Hypothalamus (tissue), 51 donors: ENCODE measurements around the gene MEGF11.

ENCODE experiments used
- DNase-seq, 51 donors: peaks; one replicate each; lab custom pipeline; 2025; lab: John Stamatoyannopoulos, UW

The MEGF11 gene

DNA sequence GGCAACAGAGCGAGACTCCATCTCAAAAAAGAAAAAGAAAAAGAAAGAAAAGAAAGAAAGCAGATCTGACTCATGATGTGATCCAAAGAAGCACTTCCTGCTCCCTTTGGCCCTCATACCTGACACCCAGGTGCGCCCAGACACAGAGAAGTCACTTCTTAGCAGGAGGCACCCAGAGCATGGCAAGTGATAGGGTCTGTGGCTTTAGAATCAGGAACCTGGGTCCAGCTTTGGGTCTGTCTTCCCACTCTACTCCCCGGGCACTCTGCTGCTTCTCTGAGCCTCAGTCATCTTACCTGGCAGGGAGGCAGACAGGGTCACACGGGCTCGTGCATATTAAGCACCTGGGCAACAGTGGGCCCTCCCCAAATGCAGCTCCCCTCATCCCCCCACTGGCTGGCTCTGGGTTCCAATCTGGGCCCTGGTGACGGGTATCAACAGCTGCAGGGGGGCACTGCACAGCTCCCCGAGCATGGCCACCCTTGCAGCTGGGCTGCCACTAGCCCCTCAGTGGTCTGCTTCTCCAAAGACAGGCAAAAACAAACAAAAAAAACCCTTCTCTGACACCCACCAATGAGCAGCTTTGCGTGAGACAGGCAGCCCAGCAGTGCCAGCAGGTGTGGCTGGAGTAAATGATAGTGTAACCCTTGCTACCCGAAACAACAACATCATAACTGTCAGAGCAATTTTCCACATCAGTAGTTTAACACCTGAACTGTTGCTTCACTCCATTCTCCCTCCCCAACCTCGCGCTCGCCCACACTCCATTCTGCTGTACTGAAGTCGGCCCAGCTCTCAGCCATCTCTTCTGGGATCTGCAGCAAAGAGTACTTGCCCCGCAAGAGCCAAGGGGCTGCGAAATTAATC lies 99.8 kb downstream of the MEGF11 start:
- DNase-seq: no peak

DNA sequence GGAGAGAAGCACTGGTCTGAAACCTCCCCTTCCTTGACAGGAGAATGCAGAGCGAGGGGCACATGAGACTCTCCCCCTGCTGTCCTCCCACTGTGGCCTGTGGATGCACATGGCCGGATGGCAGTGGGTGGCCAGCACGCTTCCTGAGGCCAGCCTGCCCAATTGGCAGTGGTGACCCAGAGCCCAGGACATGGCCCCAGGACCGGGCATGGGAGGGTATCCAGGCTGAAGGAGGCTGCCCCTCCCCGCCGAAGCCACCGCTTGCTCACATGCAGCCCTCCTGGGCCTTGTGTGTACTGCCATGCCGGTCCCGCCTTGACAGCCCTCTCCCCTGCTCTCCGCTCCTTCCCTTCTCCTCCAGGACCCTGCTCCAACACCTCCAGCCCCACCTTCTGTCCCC lies 100.9 kb downstream of the MEGF11 start:
- DNase-seq: no peak

DNA sequence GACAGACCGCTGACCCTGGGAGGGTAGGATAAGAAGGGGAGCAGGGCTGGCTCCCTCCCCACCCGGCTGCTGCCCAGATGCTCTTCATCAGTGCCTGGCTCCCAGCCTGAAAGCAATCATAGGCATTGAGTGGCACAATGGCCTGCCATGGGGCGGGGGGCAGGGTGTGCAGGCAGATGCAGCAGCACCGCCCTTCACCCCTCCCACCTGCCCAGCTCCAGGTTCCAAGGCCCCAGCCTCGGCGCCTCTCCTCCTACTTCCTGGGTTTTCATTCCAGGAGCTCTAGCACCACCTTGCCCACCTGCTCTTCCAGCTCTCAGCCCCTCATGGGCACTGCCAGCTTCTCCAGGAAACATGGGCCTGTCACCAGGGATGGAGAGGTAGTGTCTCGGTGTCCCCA lies 101.7 kb downstream of the MEGF11 start:
- no peak for DNase-seq

- DNase-seq: no peak
These were observed 103.7 kb downstream of the MEGF11 start for GRCh38 chr15:66149871-66150270.

DNA sequence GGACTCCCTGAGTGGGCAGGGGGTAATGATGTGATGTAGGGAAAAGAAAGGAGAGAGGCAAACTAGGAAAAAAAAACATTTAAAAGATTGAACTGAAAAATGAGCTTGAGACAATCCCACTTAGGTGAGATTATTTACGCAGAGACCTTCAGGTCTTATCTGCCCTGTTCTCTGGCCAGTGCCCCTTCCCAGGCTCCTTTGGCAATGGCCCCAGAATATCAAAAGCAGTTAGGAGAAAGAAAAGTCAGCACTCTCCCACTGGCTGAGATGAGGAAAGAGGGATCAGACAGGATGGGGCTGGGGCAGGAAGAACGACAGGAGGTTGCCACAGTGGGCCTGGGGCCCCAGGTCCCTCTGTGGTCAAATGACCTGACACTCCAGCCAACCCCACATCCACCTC lies 105.4 kb downstream of the MEGF11 start:
- DNase-seq: no peak

- DNase-seq: no peak
These were observed 106.1 kb downstream of the MEGF11 start for GRCh38 chr15:66147440-66147839.

GRCh38 chr15:66145726-66146182 lies 107.8 kb downstream of the MEGF11 start:
- no peak for DNase-seq

GRCh38 chr15:66144978-66145725 lies 108.4 kb downstream of the MEGF11 start:
- DNase-seq: no peak

- DNase-seq: peak in 2 of 51 donors; percentile 11 to 49
These were observed 111.3 kb downstream of the MEGF11 start for GRCh38 chr15:66142285-66142684.

DNA sequence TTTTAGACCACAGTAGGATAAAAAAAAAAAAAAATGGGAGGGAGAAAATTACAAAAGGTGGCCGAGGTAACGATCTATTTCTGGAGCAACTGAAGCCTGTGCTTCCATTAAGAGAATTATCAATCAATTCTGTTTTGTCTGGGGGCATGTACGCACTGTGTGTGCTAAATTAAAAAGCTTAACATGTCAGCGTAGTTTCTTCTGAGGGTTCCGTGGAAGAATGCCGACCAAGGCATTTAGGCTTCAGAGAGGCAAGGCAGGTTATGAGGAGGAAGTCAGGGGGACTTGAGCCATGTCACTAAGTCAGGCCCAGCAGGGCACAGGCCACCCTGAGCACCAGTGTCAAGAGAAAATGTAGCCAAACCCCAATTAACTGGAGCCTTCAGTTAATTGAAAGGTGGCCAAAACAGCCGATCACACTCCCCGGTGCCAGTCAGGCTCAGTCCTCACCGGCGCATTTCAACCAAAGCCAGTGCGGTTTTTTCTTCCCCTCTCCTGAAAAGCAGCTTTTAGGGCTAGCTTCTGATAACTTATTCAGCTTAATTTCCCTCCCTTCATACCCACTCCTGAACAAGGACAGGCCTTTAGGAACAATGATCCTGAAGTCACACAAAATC lies 113.9 kb downstream of the MEGF11 start:
- no peak for DNase-seq

- DNase-seq: peak in 3 of 51 donors; percentile 8 to 18 (median 12)
These were observed 114.5 kb downstream of the MEGF11 start for GRCh38 chr15:66138892-66139590.

DNA sequence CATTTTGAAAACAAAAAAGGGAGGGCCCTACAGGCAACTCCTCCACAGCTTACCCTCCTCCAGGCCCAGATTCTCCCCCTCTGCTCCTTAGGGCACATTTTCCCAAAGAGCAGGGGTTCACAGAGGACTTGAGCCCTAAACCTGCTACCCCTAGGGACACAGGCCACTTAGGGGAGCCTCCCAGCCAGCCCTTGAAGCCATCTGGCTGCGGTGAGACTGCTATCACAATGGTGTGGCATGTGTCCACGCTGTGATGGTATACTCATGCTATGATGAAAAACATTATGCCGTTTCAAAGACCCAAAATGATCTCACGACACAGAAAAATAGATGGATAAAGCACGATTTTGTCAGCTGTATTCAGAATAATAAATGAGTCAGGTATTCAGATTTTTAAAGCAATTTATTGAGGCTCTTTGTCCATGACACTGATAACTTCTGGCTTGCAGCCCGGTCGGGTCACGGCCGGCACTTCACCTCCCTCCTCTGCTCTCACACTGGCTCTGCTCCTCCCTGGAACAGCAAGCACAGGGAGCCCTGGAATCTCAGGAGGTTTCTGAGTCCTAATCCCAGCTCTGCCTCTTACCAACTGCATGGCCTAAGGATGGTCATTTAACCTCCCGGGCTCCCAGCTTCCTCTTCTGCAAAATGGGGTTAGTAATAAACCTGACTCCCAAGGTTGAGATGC lies 115.3 kb downstream of the MEGF11 start:
- no peak for DNase-seq

GRCh38 chr15:66136948-66137347 lies 116.6 kb downstream of the MEGF11 start:
- no peak for DNase-seq

- no peak for DNase-seq
These were observed 117.9 kb downstream of the MEGF11 start for GRCh38 chr15:66135664-66136063.

GRCh38 chr15:66134284-66134683 lies 119.3 kb downstream of the MEGF11 start:
- no peak for DNase-seq

DNA sequence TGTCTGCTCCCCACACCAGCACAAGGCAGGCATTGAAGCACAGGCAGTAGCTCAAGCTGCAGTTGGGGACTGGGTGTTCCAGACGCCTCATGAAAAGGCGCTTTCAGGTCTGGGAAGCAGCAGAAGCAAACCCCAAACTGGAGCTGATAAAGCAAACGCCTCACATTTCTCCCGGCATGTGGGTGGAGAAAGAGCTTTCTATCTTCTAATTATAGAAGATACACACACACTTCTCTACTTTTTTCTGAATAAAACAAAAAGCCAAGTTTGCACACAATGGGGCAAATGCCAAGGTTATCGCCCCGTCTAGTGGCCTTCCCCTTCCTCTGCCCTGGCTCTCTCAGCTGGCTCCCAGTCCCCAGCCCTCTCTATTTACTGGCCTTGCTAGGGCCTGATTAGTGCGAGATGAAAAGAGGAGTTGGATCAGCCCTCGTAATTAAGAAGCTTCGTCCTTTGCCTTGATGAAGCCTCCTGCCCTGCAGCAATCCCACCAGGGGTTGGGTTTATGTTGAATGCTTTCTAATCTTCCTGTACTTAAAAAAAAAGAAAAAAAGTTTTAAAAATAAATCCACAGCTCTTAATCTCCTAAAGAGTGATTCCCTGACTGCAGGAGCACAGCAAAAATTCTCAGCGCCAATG lies 120.2 kb downstream of the MEGF11 start:
- DNase-seq: peak in 38 of 51 donors; percentile 21 to 92 (median 60)

DNA sequence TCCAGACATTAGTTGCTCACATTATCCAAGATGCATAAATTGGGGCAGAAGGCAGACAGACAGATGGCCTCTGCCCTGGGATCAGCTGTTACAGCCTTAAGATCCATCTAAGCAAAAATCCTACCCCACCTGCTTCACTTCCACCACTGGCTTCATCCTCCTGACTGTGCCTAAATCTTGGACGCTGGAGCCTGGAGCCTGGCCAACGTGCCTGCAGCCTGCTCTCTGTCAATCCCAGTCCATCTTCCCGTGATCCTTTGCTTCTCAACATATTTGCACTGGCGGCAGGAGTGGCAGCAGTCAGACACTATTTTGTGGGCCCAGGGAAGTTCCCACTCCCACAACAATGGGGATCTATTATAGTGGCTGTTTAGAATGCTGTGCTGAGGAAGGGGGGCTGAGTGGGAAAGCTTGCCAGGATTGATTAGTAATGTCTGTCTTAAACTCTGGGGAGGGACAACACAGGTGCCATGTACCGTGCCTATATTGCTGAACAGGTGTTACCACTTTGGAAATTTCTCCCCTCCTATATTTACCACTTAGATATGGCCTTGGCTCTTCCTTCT lies 121.2 kb downstream of the MEGF11 start:
- DNase-seq: peak in 2 of 51 donors; percentile 10 to 62

- no peak for DNase-seq
These were observed 121.7 kb downstream of the MEGF11 start for GRCh38 chr15:66131831-66132230.

DNA sequence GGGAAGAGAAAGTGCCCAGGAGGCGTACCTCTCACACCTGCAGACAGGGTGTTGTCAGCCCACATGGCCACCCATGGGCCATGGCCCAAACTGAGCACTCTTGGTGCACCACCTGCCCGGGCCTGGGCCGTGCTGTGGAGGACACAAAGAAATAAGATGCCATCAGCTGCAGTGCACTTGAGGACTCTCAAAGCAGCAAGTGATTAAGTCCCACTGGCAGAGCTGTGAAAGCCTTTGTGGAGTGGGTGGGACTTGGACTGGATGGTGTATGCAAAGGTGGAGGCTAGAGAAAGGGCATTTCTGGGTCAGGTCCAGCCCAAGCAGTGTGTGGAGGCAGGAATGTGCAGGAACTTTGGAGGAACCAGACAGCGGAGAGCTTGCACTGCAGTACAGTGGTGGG lies 122.3 kb downstream of the MEGF11 start:
- no peak for DNase-seq
